ENCODE data around the gene ZNF529.

ZNF529 gene

GRCh38 chr19:36514012-36514612 lies 59.0 kb downstream of the ZNF529 start:
- DNase-seq (ENCODE audit: low spot score): no peak

GRCh38 chr19:36508325-36508724 lies 64.8 kb downstream of the ZNF529 start:
- DNase-seq (ENCODE audit: low spot score): no peak

- DNase-seq (ENCODE audit: low spot score): no peak
Measured at GRCh38 chr19:36501973-36502372, 71.1 kb downstream of the ZNF529 start.

- DNase-seq (ENCODE audit: low spot score): no peak
Measured at GRCh38 chr19:36497001-36497400, 76.1 kb downstream of the ZNF529 start.
